Measurements from ENCODE around the gene MSTN. TPM values are rescaled to one million over a fixed set of nuclear protein-coding genes. Genes with fewer than 3 reads are reported as not detected.

The MSTN gene
- total and polyA plus RNA-seq, 2 donors = 0.19 to 1.1 TPM

DNA sequence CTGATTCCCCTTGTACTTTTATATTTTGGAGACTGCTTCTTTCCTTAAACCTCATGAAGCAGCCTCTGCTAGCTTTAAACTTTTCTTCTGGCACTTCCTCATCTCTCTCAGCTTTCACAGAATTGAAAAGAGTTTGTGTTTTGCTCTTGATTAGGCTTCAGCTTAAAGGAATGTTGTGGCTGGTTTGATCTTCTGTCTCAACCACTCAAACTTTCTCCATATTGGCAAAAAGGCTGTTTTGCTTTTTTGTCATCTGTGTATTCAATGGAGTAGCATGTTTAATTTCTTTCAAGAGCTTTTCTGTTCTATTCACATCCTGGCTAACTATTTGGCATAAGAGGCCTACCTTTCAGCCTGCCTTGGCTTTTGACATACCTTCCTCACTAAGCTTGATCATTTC is 36.3 kb upstream of the MSTN start:
- Histone ChIP-seq H3K27me3 (ENCODE audit: control insufficient read depth in 2 of 2, insufficient read depth in 1 of 2, low read length in 1 of 2) (no peaks in the 10 kb centered on the region), H3K4me3 (ENCODE audit: low read length in 2 of 2) (no peak overlapping the region), H3K36me3 (ENCODE audit: control insufficient read depth in 2 of 2, insufficient read depth in 2 of 2, low read length in 1 of 2) (no peaks in the 10 kb centered on the region), H3K4me1 (ENCODE audit: control insufficient read depth in 2 of 2, insufficient read depth in 2 of 2, low read length in 2 of 2) (no peaks in the 10 kb centered on the region), H3K27ac (ENCODE audit: low read depth in 1 of 2, low read length in 1 of 2) (no peak overlapping the region), H3K9me3 (ENCODE audit: control insufficient read depth in 2 of 2, insufficient read depth in 1 of 2, low read length in 1 of 2) (no peaks in the 10 kb centered on the region)
- DNase-seq (ENCODE audit: low read depth in 6 of 9, low spot score in 9 of 9) = no peak

DNA sequence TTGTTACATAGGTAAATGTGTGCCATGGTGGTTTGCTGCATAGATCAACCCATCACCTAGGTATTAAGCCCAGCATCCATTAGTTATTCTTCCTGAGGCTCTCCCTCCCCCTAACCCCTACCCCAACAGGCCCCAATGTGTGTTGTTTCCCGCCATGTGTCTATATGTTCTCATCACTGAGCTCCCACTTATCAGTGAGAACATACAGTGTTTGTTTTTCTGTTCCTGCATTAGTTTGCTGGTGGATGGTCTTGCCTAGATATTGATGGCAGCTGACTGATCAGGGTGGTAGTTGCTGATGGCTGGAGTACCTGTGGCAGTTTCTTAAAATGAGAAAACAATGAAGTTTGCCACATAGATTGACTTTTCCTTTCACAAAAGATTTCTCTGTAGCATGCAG is 34.6 kb upstream of the MSTN start:
- DNase-seq (ENCODE audit: low read depth in 6 of 9, low spot score in 9 of 9) = no peak
- Histone ChIP-seq H3K4me1 (ENCODE audit: control insufficient read depth in 2 of 2, insufficient read depth in 2 of 2, low read length in 2 of 2) (no peaks in the 10 kb centered on the region), H3K27me3 (ENCODE audit: control insufficient read depth in 2 of 2, insufficient read depth in 1 of 2, low read length in 1 of 2) (no peaks in the 10 kb centered on the region), H3K9me3 (ENCODE audit: control insufficient read depth in 2 of 2, insufficient read depth in 1 of 2, low read length in 1 of 2) (no peaks in the 10 kb centered on the region), H3K4me3 (ENCODE audit: low read length in 2 of 2) (no peak overlapping the region), H3K27ac (ENCODE audit: low read depth in 1 of 2, low read length in 1 of 2) (no peak overlapping the region), H3K36me3 (ENCODE audit: control insufficient read depth in 2 of 2, insufficient read depth in 2 of 2, low read length in 1 of 2) (no peaks in the 10 kb centered on the region)
- WGBS = 94% methylated on average over 1 of the region's 1 CpG

DNA sequence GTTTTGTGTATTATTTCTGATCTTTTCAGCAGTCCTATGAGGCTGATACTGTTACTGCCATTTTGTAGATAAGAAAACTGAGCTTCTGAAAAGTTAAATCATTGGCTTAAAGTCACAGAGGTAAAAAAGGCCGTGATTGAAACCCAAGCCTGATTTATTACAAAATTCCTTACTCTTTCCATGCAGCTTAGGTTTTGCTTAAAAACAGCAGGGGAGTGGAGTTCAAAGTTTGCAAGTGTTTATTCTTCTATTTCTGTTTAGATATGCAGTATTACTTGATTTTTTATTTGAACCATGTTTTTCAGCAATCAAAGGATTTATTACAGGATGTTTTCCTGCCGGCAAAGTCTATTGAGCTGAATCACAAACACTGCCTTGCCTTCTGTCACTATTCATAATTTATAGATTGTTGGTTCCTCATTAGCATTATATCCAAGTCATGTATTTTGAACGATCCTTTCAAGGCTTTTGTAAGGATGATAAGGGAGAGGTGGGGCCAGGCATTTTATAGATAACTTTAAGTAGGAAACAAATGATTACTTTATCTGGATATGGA is 31.9 kb upstream of the MSTN start:
- WGBS = 54% methylated on average over 3 of the region's 3 CpGs
- no peak for DNase-seq (ENCODE audit: low read depth in 6 of 9, low spot score in 9 of 9)
- H3K4me1 ChIP-seq (ENCODE audit: control insufficient read depth in 2 of 2, insufficient read depth in 2 of 2, low read length in 2 of 2) = no peaks in the 10 kb centered on the region

DNA sequence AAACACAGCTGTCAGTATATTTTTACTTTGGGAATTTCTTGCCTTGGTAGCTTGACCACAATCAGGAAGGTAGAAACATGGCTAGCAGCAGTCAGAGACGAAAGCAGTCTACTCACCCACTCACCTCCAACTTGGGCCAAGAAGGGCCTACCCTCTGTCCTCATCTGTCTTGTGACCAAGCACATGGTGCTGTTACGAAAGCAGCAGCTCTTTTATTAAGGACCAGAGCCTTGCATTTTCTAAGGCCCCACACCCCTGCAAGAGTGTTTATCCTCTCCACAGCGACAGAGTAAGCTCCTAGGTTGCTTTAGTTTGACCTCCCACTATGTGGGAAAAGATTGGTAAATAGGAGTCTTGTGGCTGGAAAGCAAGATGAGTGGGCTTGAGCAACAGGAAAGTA is 31.3 kb upstream of the MSTN start:
- Histone ChIP-seq H3K27ac (ENCODE audit: low read depth in 1 of 2, low read length in 1 of 2) (no peak overlapping the region), H3K4me1 (ENCODE audit: control insufficient read depth in 2 of 2, insufficient read depth in 2 of 2, low read length in 2 of 2) (no peaks in the 10 kb centered on the region), H3K4me3 (ENCODE audit: low read length in 2 of 2) (no peak overlapping the region), H3K27me3 (ENCODE audit: control insufficient read depth in 2 of 2, insufficient read depth in 1 of 2, low read length in 1 of 2) (no peaks in the 10 kb centered on the region), H3K9me3 (ENCODE audit: control insufficient read depth in 2 of 2, insufficient read depth in 1 of 2, low read length in 1 of 2) (no peaks in the 10 kb centered on the region), H3K36me3 (ENCODE audit: control insufficient read depth in 2 of 2, insufficient read depth in 2 of 2, low read length in 1 of 2) (no peaks in the 10 kb centered on the region)
- 94% methylated on average over 3 of the region's 3 CpGs for WGBS
- no peak for DNase-seq (ENCODE audit: low read depth in 6 of 9, low spot score in 9 of 9)

More for the DNA sequence above, 31.9 kb upstream of the MSTN start:
- Histone ChIP-seq H3K27me3 (ENCODE audit: control insufficient read depth in 2 of 2, insufficient read depth in 1 of 2, low read length in 1 of 2) (no peaks in the 10 kb centered on the region), H3K4me3 (ENCODE audit: low read length in 2 of 2) (no peak overlapping the region), H3K9me3 (ENCODE audit: control insufficient read depth in 2 of 2, insufficient read depth in 1 of 2, low read length in 1 of 2) (no peaks in the 10 kb centered on the region), H3K36me3 (ENCODE audit: control insufficient read depth in 2 of 2, insufficient read depth in 2 of 2, low read length in 1 of 2) (no peaks in the 10 kb centered on the region), H3K27ac (ENCODE audit: low read depth in 1 of 2, low read length in 1 of 2) (no peak overlapping the region)

DNA sequence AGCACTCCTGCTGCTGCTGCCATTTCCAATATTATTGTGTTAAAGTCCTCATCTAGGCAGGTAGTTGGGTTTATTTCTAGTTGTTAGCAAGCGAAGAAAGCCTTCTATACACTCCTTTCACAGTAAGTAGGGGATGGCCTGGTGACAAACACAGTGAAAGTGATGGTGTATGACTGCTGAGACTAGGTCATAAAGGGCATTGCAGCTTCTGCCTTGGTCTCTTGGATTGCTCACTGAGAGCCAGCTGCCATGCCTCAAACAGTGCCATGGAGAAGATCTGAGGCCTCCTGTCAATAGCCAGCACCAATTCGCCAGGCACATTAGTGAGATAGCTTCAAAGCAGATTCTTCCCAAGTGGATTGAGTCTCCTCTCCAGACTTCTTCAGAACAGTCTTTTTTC is 27.6 kb upstream of the MSTN start:
- H3K4me1 ChIP-seq (ENCODE audit: control insufficient read depth in 2 of 2, insufficient read depth in 2 of 2, low read length in 2 of 2) = no peaks in the 10 kb centered on the region
- no peak for DNase-seq (ENCODE audit: low read depth in 6 of 9, low spot score in 9 of 9)
- H3K36me3 ChIP-seq (ENCODE audit: control insufficient read depth in 2 of 2, insufficient read depth in 2 of 2, low read length in 1 of 2) = no peaks in the 10 kb centered on the region
- no peak overlapping the region for H3K27ac ChIP-seq (ENCODE audit: low read depth in 1 of 2, low read length in 1 of 2)
- H3K27me3 ChIP-seq (ENCODE audit: control insufficient read depth in 2 of 2, insufficient read depth in 1 of 2, low read length in 1 of 2) = no peaks in the 10 kb centered on the region
- no peaks in the 10 kb centered on the region for H3K9me3 ChIP-seq (ENCODE audit: control insufficient read depth in 2 of 2, insufficient read depth in 1 of 2, low read length in 1 of 2)
- H3K4me3 ChIP-seq (ENCODE audit: low read length in 2 of 2) = no peak overlapping the region
- WGBS = 97% methylated on average over 2 of the region's 2 CpGs

DNA sequence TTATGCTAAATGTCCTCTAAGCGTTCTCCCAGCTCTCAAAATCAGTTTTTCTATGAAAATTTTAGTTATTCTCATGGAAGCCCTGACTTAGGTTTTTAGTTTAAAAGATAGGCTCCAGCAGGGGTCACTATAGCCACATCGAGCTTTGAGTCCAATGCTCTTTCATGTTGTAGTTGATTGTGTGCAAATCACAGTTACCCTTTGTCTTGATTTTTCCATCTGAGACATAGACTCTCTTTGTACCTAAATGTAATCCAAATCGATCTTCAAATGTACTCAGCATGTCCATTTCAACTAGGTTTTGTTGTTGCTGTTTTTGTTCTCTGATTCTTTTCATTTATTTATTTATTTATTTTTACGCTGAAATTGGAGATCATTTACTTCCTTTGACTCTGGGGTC is 26.4 kb upstream of the MSTN start:
- H3K4me3 ChIP-seq (ENCODE audit: low read length in 2 of 2) = no peak overlapping the region
- 36% methylated on average over 4 of the region's 4 CpGs for WGBS
- no peaks in the 10 kb centered on the region for H3K4me1 ChIP-seq (ENCODE audit: control insufficient read depth in 2 of 2, insufficient read depth in 2 of 2, low read length in 2 of 2)
- H3K9me3 ChIP-seq (ENCODE audit: control insufficient read depth in 2 of 2, insufficient read depth in 1 of 2, low read length in 1 of 2) = no peaks in the 10 kb centered on the region
- H3K27ac ChIP-seq (ENCODE audit: low read depth in 1 of 2, low read length in 1 of 2) = no peak overlapping the region
- H3K36me3 ChIP-seq (ENCODE audit: control insufficient read depth in 2 of 2, insufficient read depth in 2 of 2, low read length in 1 of 2) = no peaks in the 10 kb centered on the region
- no peaks in the 10 kb centered on the region for H3K27me3 ChIP-seq (ENCODE audit: control insufficient read depth in 2 of 2, insufficient read depth in 1 of 2, low read length in 1 of 2)
- DNase-seq (ENCODE audit: low read depth in 6 of 9, low spot score in 9 of 9) = peak; percentile 8 to 78 (median 49)

DNA sequence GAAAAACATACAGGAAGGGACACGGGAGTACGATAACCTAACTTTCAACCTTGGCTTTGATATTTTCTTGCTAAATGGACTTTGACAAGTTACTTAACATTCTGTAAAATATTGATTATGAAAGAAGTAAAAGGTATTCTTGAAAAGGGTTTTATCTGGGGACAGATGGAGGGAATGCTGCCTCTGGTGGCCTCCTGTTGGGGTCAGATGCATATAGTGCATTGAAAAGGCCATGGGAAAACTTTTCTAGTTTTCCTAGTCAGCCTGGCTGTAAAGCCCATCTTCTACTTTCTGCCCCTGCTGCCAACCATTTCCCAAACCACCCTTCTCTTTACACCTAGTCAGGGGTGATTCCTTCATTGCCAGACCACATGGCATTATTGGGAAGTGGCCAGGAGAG is 22.2 kb upstream of the MSTN start:
- WGBS = 98% methylated on average over 2 of the region's 2 CpGs
- no peaks in the 10 kb centered on the region for H3K27me3 ChIP-seq (ENCODE audit: control insufficient read depth in 2 of 2, insufficient read depth in 1 of 2, low read length in 1 of 2)

DNA sequence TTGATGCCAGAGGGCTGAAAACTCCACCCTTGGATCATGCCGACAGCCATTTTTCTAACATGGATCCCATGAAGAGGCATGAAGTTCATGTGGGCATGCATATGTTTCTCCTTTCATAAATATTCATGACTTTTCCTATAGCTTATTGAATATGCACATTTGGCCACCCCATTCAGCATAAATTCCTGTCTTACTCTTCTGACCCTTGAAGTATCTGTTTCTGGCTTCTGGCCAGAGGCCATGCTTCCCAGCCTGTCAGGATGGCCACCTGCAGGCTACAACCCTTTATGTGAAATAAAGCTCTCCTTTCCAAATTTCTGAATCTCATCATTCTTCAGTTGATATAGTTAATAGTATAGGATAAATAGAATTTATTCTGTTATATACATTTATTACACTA is 19.6 kb upstream of the MSTN start:
- Histone ChIP-seq H3K27ac (ENCODE audit: low read depth in 1 of 2, low read length in 1 of 2) (no peak overlapping the region), H3K4me3 (ENCODE audit: low read length in 2 of 2) (no peak overlapping the region), H3K4me1 (ENCODE audit: control insufficient read depth in 2 of 2, insufficient read depth in 2 of 2, low read length in 2 of 2) (no peaks in the 10 kb centered on the region), H3K9me3 (ENCODE audit: control insufficient read depth in 2 of 2, insufficient read depth in 1 of 2, low read length in 1 of 2) (no peaks in the 10 kb centered on the region), H3K27me3 (ENCODE audit: control insufficient read depth in 2 of 2, insufficient read depth in 1 of 2, low read length in 1 of 2) (no peaks in the 10 kb centered on the region), H3K36me3 (ENCODE audit: control insufficient read depth in 2 of 2, insufficient read depth in 2 of 2, low read length in 1 of 2) (no peaks in the 10 kb centered on the region)
- no peak for DNase-seq (ENCODE audit: low read depth in 6 of 9, low spot score in 9 of 9)
- WGBS = 97% methylated on average over 1 of the region's 1 CpG

More for the DNA sequence above, 22.2 kb upstream of the MSTN start:
- Histone ChIP-seq H3K9me3 (ENCODE audit: control insufficient read depth in 2 of 2, insufficient read depth in 1 of 2, low read length in 1 of 2) (no peaks in the 10 kb centered on the region), H3K4me3 (ENCODE audit: low read length in 2 of 2) (no peak overlapping the region), H3K36me3 (ENCODE audit: control insufficient read depth in 2 of 2, insufficient read depth in 2 of 2, low read length in 1 of 2) (no peaks in the 10 kb centered on the region), H3K4me1 (ENCODE audit: control insufficient read depth in 2 of 2, insufficient read depth in 2 of 2, low read length in 2 of 2) (no peaks in the 10 kb centered on the region), H3K27ac (ENCODE audit: low read depth in 1 of 2, low read length in 1 of 2) (no peak overlapping the region)
- DNase-seq (ENCODE audit: low read depth in 6 of 9, low spot score in 9 of 9) = no peak

DNA sequence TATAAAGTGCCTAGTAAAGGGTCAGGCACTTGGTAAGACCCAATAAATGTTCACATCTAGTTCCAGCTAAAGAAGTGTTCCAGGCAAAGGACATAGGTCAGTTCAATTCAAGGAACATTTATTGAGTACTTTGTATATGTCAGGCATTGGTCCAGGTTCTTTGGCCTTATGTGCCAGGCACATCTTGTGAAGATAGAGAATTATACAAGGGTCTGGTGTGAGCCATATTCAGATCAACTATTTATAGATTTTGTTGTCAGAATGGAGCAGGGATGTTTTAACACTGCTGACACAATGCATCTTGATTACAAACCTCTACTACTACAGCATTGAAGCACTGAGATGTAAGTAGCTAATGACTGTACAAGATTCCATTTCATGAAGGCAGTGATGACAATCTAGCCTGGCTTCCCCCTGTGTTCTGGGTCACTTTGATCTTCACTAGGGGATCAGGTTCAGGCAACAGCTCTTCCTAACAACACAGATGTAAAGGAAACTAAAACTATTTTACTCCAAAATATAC is 18.1 kb upstream of the MSTN start:
- H3K4me1 ChIP-seq (ENCODE audit: control insufficient read depth in 2 of 2, insufficient read depth in 2 of 2, low read length in 2 of 2) = no peaks in the 10 kb centered on the region
- no peak overlapping the region for H3K4me3 ChIP-seq (ENCODE audit: low read length in 2 of 2)
- no peaks in the 10 kb centered on the region for H3K36me3 ChIP-seq (ENCODE audit: control insufficient read depth in 2 of 2, insufficient read depth in 2 of 2, low read length in 1 of 2)
- DNase-seq (ENCODE audit: low read depth in 6 of 9, low spot score in 9 of 9) = no peak
- no peaks in the 10 kb centered on the region for H3K9me3 ChIP-seq (ENCODE audit: control insufficient read depth in 2 of 2, insufficient read depth in 1 of 2, low read length in 1 of 2)
- no peak overlapping the region for H3K27ac ChIP-seq (ENCODE audit: low read depth in 1 of 2, low read length in 1 of 2)
- no peaks in the 10 kb centered on the region for H3K27me3 ChIP-seq (ENCODE audit: control insufficient read depth in 2 of 2, insufficient read depth in 1 of 2, low read length in 1 of 2)

DNA sequence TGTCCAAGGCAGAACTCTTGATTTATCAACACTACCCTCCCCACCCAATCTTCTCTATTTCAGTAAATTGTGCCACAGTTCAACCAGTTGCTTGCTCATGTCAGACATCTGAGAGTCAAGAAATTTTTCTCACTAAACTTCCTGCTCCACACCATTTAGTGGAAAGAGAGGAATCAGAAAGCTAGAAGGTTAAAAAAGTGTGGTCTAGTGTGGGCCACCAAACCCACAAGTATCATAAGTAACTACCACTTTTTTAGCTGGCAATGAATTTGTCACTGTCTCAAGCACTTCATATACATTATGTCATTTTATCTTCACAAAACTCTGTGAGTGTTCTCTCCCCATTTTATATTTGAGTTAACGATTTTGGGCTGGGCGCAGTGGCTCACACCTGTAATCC is 16.6 kb upstream of the MSTN start:
- H3K36me3 ChIP-seq (ENCODE audit: control insufficient read depth in 2 of 2, insufficient read depth in 2 of 2, low read length in 1 of 2) = no peaks in the 10 kb centered on the region
- WGBS = 97% methylated on average over 2 of the region's 2 CpGs
- H3K27me3 ChIP-seq (ENCODE audit: control insufficient read depth in 2 of 2, insufficient read depth in 1 of 2, low read length in 1 of 2) = no peaks in the 10 kb centered on the region
- no peak overlapping the region for H3K27ac ChIP-seq (ENCODE audit: low read depth in 1 of 2, low read length in 1 of 2)
- no peak for DNase-seq (ENCODE audit: low read depth in 6 of 9, low spot score in 9 of 9)
- no peak overlapping the region for H3K4me3 ChIP-seq (ENCODE audit: low read length in 2 of 2)
- no peaks in the 10 kb centered on the region for H3K4me1 ChIP-seq (ENCODE audit: control insufficient read depth in 2 of 2, insufficient read depth in 2 of 2, low read length in 2 of 2)
- no peaks in the 10 kb centered on the region for H3K9me3 ChIP-seq (ENCODE audit: control insufficient read depth in 2 of 2, insufficient read depth in 1 of 2, low read length in 1 of 2)
